SK-N-MC (cell line): Measurements from ENCODE around the gene CUX1.

Source experiments
- DNase-seq: peaks from one replicate; pipeline ENCODE4 v3.0.0-alpha.2; 2011; ENCODE audit warnings: low read depth, low spot score
- H3K27ac ChIP-seq: fragments of 200-600 bp; sonication (generic); 2 replicates; pipeline ENCODE4 v1.5.1; 2016; ENCODE audit warnings: mixed run types
- H3K36me3 ChIP-seq: fragments of 200-600 bp; sonication (generic); 2 replicates; pipeline ENCODE4 v1.6.1; 2017; ENCODE audit warnings: antibody characterized with exemption, low read length, mixed read lengths; ENCODE audit not compliant: insufficient read depth
- H3K4me3 ChIP-seq: fragments of 200-600 bp; sonication (generic); 2 replicates; pipeline ENCODE4 v1.5.1; 2016
- H3K9ac ChIP-seq: fragments of 200-600 bp; sonication (generic); 2 replicates; pipeline ENCODE4 v1.8.0; 2017; ENCODE audit warnings: mixed run types, mixed read lengths; ENCODE audit not compliant: insufficient read length
- H3K9me3 ChIP-seq: fragments of 200-600 bp; sonication (generic); 2 replicates; pipeline ENCODE4 v1.6.1; 2017; ENCODE audit warnings: low read depth, mild to moderate bottlenecking, antibody characterized with exemption, low read length, moderate library complexity, mixed read lengths
- EZH2 ChIP-seq: fragments of 200-600 bp; sonication (generic); IDR thresholded peaks from one replicate; pipeline ENCODE4 v1.6.1; 2017; ENCODE audit warnings: antibody characterized with exemption
- FOXP2 ChIP-seq: optimal IDR thresholded peaks from 2 replicates; pipeline ENCODE3; 2011; ENCODE audit warnings: mild to moderate bottlenecking, moderate library complexity; ENCODE audit not compliant: insufficient read depth; ENCODE audit errors: extremely low read length, control extremely low read depth
- POLR2AphosphoS5 ChIP-seq: IDR thresholded peaks from 2 replicates; pipeline ENCODE4 v1.6.1; 2012; ENCODE audit warnings: mild to moderate bottlenecking, low read depth, low read length, borderline replicate concordance

Gene CUX1

GRCh38 chr7:101905203-101905865, 87.9 kb downstream of the CUX1 start:
- DNase-seq = no peak
- H3K4me3 ChIP-seq = no peak overlapping the region
- H3K9ac ChIP-seq = no peak overlapping the region

GRCh38 chr7:101906291-101907240, 89.1 kb downstream of the CUX1 start:
- no peak for DNase-seq
- Histone ChIP-seq H3K36me3 (no peaks in the 10 kb centered on the region), H3K9ac (no peak overlapping the region), H3K9me3 (no peaks in the 10 kb centered on the region), H3K4me3 (no peak overlapping the region), H3K27ac (no peak overlapping the region)
- TF ChIP-seq FOXP2 (no peak), EZH2 (no peak), POLR2AphosphoS5 (no peak)

More at GRCh38 chr7:101905203-101905865, 87.9 kb downstream of the CUX1 start:
- no peak for TF ChIP-seq FOXP2
- TF ChIP-seq EZH2 = no peak
- TF ChIP-seq POLR2AphosphoS5 = no peak
- Histone ChIP-seq H3K36me3 (no peaks in the 10 kb centered on the region), H3K27ac (no peak overlapping the region), H3K9me3 (no peaks in the 10 kb centered on the region)

GRCh38 chr7:101910991-101911799, 93.8 kb downstream of the CUX1 start:
- Histone ChIP-seq H3K27ac (no peak overlapping the region), H3K9ac (no peak overlapping the region)
- DNase-seq = no peak

GRCh38 chr7:101911800-101912715, 94.6 kb downstream of the CUX1 start:
- TF ChIP-seq FOXP2 = no peak
- TF ChIP-seq POLR2AphosphoS5 = no peak
- H3K9me3 ChIP-seq = no peaks in the 10 kb centered on the region
- no peak overlapping the region for H3K4me3 ChIP-seq
- DNase-seq = no peak
- no peak overlapping the region for H3K9ac ChIP-seq
- no peak overlapping the region for H3K27ac ChIP-seq
- no peaks in the 10 kb centered on the region; the same call in 1 of the 2 replicates for H3K36me3 ChIP-seq

More at GRCh38 chr7:101910991-101911799, 93.8 kb downstream of the CUX1 start:
- Histone ChIP-seq H3K4me3 (no peak overlapping the region), H3K9me3 (no peaks in the 10 kb centered on the region), H3K36me3 (no peaks in the 10 kb centered on the region)
- TF ChIP-seq EZH2 (no peak), POLR2AphosphoS5 (no peak), FOXP2 (no peak)

- Histone ChIP-seq H3K27ac (no peak overlapping the region), H3K9ac (no peak overlapping the region), H3K36me3 (no peaks in the 10 kb centered on the region; the same call in 1 of the 2 replicates), H3K9me3 (no peaks in the 10 kb centered on the region), H3K4me3 (no peak overlapping the region)
- no peak for DNase-seq
- TF ChIP-seq FOXP2 = no peak
- no peak for TF ChIP-seq POLR2AphosphoS5
Observed at GRCh38 chr7:101912716-101913110, 95.3 kb downstream of the CUX1 start.

- H3K4me3 ChIP-seq = no peak overlapping the region
- TF ChIP-seq FOXP2 = no peak
- TF ChIP-seq EZH2 = no peak
- no peak for TF ChIP-seq POLR2AphosphoS5
- DNase-seq = no peak
- H3K36me3 ChIP-seq = peaks cover 4% of the 10 kb centered on the region; the same call in 1 of the 2 replicates
- no peak overlapping the region for H3K9ac ChIP-seq
- H3K27ac ChIP-seq = no peak overlapping the region
- no peaks in the 10 kb centered on the region for H3K9me3 ChIP-seq
Observed at GRCh38 chr7:101913247-101913721, 95.9 kb downstream of the CUX1 start.

- no peak for DNase-seq
- H3K4me3 ChIP-seq = no peak overlapping the region
- TF ChIP-seq EZH2 (no peak), FOXP2 (no peak), POLR2AphosphoS5 (no peak)
- peaks cover 6% of the 10 kb centered on the region; the same call in 1 of the 2 replicates for H3K36me3 ChIP-seq
- H3K9me3 ChIP-seq = no peaks in the 10 kb centered on the region
- H3K9ac ChIP-seq = no peak overlapping the region
- no peak overlapping the region for H3K27ac ChIP-seq
Observed at GRCh38 chr7:101913851-101914250, 96.4 kb downstream of the CUX1 start.
